ENCODE data around the gene GARIN1A.
"Not testable (repeated sequence)": the region's sequence is repeated elsewhere in the genome, so short reads cannot be mapped to it uniquely, and the experiment has no call there.

The GARIN1A gene

DNA sequence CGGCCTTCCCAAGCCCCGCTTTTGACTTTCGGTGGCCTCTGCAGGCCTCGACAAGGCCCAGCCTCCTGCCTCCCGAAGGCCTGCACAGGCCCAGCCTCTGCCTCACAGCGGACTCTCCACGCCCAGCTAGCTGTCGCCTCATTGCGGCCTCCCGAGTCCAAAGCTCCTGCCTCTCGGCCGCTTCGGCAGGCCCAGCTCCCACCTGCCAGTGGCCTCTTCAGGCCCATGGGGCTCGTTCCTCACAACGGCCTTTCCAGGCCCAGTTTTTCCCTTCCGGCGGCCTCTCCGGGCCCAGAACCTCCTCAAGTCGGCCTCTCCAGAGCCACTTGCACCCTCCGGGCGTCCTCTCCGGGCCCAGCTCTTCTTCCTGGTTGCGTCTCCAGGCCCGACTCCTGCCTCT lies 19.5 kb upstream of the GARIN1A start:
- H3K79me2 ChIP-seq (ENCODE audit: insufficient read depth, low read length); H3K27me3 ChIP-seq (ENCODE audit: insufficient read depth, low read length); H2AFZ ChIP-seq (ENCODE audit: low read length); H3K4me1 ChIP-seq (ENCODE audit: insufficient read depth, low read length, severe bottlenecking); H3K9me2 ChIP-seq (ENCODE audit: low read depth, low read length); H3K27ac ChIP-seq (ENCODE audit: low read depth, low read length, poor library complexity, severe bottlenecking); H3K9ac ChIP-seq (ENCODE audit: low read length); H3K9me3 ChIP-seq (ENCODE audit: low read length); H3F3A ChIP-seq (ENCODE audit: insufficient read depth, low read length); H3K4me3 ChIP-seq (ENCODE audit: low read depth, low read length, poor library complexity, severe bottlenecking); H4K20me1 ChIP-seq (ENCODE audit: insufficient read depth, low read length); H3K4me2 ChIP-seq (ENCODE audit: low read length): not testable (repeated sequence)
- peaks cover 11% of the 10 kb centered on the region for H3K36me3 ChIP-seq (ENCODE audit: insufficient read depth, low read length)

DNA sequence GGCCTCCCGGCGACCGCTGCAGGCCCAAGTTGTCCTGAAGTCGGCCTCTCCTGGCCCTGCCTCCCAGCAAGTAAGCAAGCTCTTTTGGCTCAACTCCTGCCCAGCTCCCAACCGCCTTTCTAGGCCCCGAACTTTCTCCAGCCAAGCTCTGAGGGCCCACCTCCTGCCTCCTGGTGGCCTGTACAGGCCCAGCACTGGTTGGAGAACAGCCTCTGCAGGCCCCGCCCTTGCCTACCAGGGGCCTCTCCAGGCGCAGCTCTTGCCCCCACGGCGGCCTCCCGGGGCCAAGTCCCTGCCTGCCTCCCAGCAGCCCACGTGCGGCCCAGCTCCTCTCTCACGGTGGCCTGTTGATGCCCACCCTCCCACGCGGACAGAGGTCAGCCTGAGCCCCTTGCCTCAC lies 18.9 kb upstream of the GARIN1A start:
- H3K36me3 ChIP-seq (ENCODE audit: insufficient read depth, low read length) = peaks cover 11% of the 10 kb centered on the region
- not testable (repeated sequence) for H3K79me2 ChIP-seq (ENCODE audit: insufficient read depth, low read length); H3K4me1 ChIP-seq (ENCODE audit: insufficient read depth, low read length, severe bottlenecking)

DNA sequence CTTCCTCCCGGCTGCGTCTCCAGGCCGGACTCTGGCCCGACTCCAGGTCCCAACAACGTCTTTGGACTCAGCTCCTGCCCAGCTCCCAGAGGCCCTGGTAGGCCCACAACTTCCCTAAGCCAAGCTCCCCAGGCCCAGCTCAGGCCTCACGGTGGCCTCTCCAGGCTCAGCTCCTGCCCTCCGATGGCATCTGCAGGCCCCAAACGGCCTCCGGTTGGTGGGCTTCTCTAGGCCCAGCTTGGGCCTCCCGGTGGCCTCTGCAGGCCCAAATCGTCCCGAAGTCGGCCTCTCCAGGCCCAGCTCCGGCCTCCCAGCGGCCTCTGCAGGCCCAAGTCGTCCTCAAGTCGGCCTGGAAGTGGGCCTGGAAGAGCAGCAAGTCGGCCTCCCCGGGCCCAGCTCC lies 18.0 kb upstream of the GARIN1A start:
- H3K79me2 ChIP-seq (ENCODE audit: insufficient read depth, low read length); H3K9me3 ChIP-seq (ENCODE audit: low read length); H2AFZ ChIP-seq (ENCODE audit: low read length); H3K9me2 ChIP-seq (ENCODE audit: low read depth, low read length); H3F3A ChIP-seq (ENCODE audit: insufficient read depth, low read length); H3K27me3 ChIP-seq (ENCODE audit: insufficient read depth, low read length); H3K4me1 ChIP-seq (ENCODE audit: insufficient read depth, low read length, severe bottlenecking); H4K20me1 ChIP-seq (ENCODE audit: insufficient read depth, low read length); H3K9ac ChIP-seq (ENCODE audit: low read length); H3K4me3 ChIP-seq (ENCODE audit: low read depth, low read length, poor library complexity, severe bottlenecking); H3K4me2 ChIP-seq (ENCODE audit: low read length); H3K27ac ChIP-seq (ENCODE audit: low read depth, low read length, poor library complexity, severe bottlenecking); H3K36me3 ChIP-seq (ENCODE audit: insufficient read depth, low read length): not testable (repeated sequence)

More for the DNA sequence above, 18.9 kb upstream of the GARIN1A start:
- H3F3A ChIP-seq (ENCODE audit: insufficient read depth, low read length); H2AFZ ChIP-seq (ENCODE audit: low read length); H3K4me2 ChIP-seq (ENCODE audit: low read length); H3K9me2 ChIP-seq (ENCODE audit: low read depth, low read length); H3K9ac ChIP-seq (ENCODE audit: low read length); H4K20me1 ChIP-seq (ENCODE audit: insufficient read depth, low read length); H3K4me3 ChIP-seq (ENCODE audit: low read depth, low read length, poor library complexity, severe bottlenecking); H3K27me3 ChIP-seq (ENCODE audit: insufficient read depth, low read length); H3K9me3 ChIP-seq (ENCODE audit: low read length); H3K27ac ChIP-seq (ENCODE audit: low read depth, low read length, poor library complexity, severe bottlenecking): not testable (repeated sequence)

DNA sequence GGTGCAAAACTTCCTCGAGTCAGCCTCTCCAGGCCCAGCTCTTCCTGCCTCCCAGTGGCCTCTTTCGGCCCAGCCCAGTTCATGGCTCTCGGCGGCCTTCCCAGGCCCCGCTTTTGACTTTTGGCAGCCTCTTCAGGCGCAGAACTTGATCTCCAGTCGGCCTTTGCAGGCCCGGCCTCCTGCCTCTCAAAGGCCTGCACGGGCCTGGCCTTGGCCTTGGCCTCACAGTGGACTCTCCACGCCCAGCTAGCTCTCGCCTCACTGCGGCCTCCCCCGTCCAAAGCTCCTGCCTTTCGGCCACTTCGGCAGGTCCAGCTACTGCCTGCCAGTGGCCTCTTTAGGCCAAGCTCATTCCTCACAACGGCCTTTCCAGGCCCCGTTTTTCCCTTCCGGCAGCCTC lies 17.6 kb upstream of the GARIN1A start:
- H3F3A ChIP-seq (ENCODE audit: insufficient read depth, low read length); H3K9ac ChIP-seq (ENCODE audit: low read length); H3K36me3 ChIP-seq (ENCODE audit: insufficient read depth, low read length); H2AFZ ChIP-seq (ENCODE audit: low read length); H3K9me2 ChIP-seq (ENCODE audit: low read depth, low read length); H3K9me3 ChIP-seq (ENCODE audit: low read length); H3K27me3 ChIP-seq (ENCODE audit: insufficient read depth, low read length); H3K4me2 ChIP-seq (ENCODE audit: low read length); H3K4me1 ChIP-seq (ENCODE audit: insufficient read depth, low read length, severe bottlenecking); H3K27ac ChIP-seq (ENCODE audit: low read depth, low read length, poor library complexity, severe bottlenecking); H4K20me1 ChIP-seq (ENCODE audit: insufficient read depth, low read length); H3K79me2 ChIP-seq (ENCODE audit: insufficient read depth, low read length); H3K4me3 ChIP-seq (ENCODE audit: low read depth, low read length, poor library complexity, severe bottlenecking): not testable (repeated sequence)

DNA sequence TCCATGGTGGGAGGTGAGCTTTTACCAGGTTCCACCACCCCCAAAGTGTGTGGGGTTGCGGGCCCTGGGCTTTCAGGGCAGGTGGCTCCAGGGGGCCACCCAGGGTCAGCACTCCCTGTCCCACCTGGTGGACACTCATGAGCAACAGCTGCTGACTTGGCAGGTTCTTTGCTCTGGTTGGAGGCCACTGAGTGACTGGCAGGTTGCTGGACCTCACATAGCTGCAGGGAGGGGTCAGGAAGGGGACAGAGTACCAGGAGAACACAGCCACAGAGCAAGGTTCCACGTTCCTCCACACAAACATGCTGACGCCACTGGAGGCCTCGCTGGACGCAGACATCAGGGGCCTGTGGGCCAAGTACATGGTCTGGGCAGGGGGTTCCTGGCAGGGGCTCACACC lies 13.7 kb upstream of the GARIN1A start:
- not testable (repeated sequence) for H3K4me2 ChIP-seq (ENCODE audit: low read length); H4K20me1 ChIP-seq (ENCODE audit: insufficient read depth, low read length); H3K27me3 ChIP-seq (ENCODE audit: insufficient read depth, low read length); H3K27ac ChIP-seq (ENCODE audit: low read depth, low read length, poor library complexity, severe bottlenecking); H3F3A ChIP-seq (ENCODE audit: insufficient read depth, low read length); H3K9ac ChIP-seq (ENCODE audit: low read length); H3K4me1 ChIP-seq (ENCODE audit: insufficient read depth, low read length, severe bottlenecking); H3K9me2 ChIP-seq (ENCODE audit: low read depth, low read length); H2AFZ ChIP-seq (ENCODE audit: low read length); H3K4me3 ChIP-seq (ENCODE audit: low read depth, low read length, poor library complexity, severe bottlenecking); H3K79me2 ChIP-seq (ENCODE audit: insufficient read depth, low read length); H3K36me3 ChIP-seq (ENCODE audit: insufficient read depth, low read length)
- peaks cover 13% of the 10 kb centered on the region for H3K9me3 ChIP-seq (ENCODE audit: low read length)

DNA sequence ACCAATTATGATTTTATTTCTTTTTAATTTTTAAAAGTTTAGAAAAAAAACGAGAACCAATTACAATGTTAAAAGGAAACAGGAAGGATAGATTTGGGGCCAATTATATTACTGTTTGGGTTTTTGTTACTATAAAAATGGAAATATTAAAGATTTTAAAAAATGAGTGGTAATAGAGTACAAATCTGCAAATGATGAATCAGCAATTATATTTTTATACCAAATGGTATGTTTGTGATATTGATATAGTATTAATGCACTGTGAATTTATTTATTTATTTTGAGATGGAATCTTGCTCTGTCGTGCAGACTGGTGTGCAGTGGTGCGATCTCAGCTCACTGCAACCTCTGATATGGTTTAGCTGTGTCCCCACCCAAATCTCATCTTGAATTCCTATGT lies 11.5 kb upstream of the GARIN1A start:
- H3K27ac ChIP-seq (ENCODE audit: low read depth, low read length, poor library complexity, severe bottlenecking) = no peak overlapping the region

More for the DNA sequence above, 11.5 kb upstream of the GARIN1A start:
- no peaks in the 10 kb centered on the region for H3K79me2 ChIP-seq (ENCODE audit: insufficient read depth, low read length)
- H3K9me3 ChIP-seq (ENCODE audit: low read length) = peaks cover 13% of the 10 kb centered on the region
- no peaks in the 10 kb centered on the region for H3K4me1 ChIP-seq (ENCODE audit: insufficient read depth, low read length, severe bottlenecking)
- no peak overlapping the region for H3K4me2 ChIP-seq (ENCODE audit: low read length)
- H3F3A ChIP-seq (ENCODE audit: insufficient read depth, low read length) = 0 out of 2 replicates have a peak, but pooled peaks cover 4% of the 10 kb centered on the region
- no peaks in the 10 kb centered on the region for H3K9me2 ChIP-seq (ENCODE audit: low read depth, low read length)
- H4K20me1 ChIP-seq (ENCODE audit: insufficient read depth, low read length) = no peaks in the 10 kb centered on the region
- no peaks in the 10 kb centered on the region for H3K36me3 ChIP-seq (ENCODE audit: insufficient read depth, low read length)
- H2AFZ ChIP-seq (ENCODE audit: low read length) = no peak overlapping the region
- H3K27me3 ChIP-seq (ENCODE audit: insufficient read depth, low read length) = no peaks in the 10 kb centered on the region
- TF ChIP-seq EZH2 (IDR thresholded peaks at IDR 0.05; ENCODE audit: borderline replicate concordance, low read length) = no peak
- TF ChIP-seq, protein P1, sequence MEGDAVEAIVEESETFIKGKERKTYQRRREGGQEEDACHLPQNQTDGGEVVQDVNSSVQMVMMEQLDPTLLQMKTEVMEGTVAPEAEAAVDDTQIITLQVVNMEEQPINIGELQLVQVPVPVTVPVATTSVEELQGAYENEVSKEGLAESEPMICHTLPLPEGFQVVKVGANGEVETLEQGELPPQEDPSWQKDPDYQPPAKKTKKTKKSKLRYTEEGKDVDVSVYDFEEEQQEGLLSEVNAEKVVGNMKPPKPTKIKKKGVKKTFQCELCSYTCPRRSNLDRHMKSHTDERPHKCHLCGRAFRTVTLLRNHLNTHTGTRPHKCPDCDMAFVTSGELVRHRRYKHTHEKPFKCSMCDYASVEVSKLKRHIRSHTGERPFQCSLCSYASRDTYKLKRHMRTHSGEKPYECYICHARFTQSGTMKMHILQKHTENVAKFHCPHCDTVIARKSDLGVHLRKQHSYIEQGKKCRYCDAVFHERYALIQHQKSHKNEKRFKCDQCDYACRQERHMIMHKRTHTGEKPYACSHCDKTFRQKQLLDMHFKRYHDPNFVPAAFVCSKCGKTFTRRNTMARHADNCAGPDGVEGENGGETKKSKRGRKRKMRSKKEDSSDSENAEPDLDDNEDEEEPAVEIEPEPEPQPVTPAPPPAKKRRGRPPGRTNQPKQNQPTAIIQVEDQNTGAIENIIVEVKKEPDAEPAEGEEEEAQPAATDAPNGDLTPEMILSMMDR (IDR thresholded peaks at IDR 0.05; ENCODE audit: low read length) = no peak
- no peak overlapping the region for H3K9ac ChIP-seq (ENCODE audit: low read length)
- no peak overlapping the region for H3K4me3 ChIP-seq (ENCODE audit: low read depth, low read length, poor library complexity, severe bottlenecking)

All from OCI-LY1 (cell line).